GM18520 (cell line): Measurements from ENCODE around the gene GUK1.
"Not testable (repeated sequence)": the region's sequence is repeated elsewhere in the genome, so short reads cannot be mapped to it uniquely, and the experiment has no call there.

Experiments used
- ATAC-seq: cut with Tn5 transposase; IDR thresholded peaks from one replicate; pipeline ENCODE4 v1.9.1; 2021; ENCODE audit not compliant: unreplicated experiment

The GUK1 gene

GRCh38 chr1:228175316-228176023, 35.4 kb downstream of the GUK1 start:
- ATAC-seq, result no peak

- ATAC-seq, result no peak
Measured at GRCh38 chr1:228176024-228176395, 35.9 kb downstream of the GUK1 start.

- ATAC-seq, result no peak
Measured at GRCh38 chr1:228176461-228177182, 36.5 kb downstream of the GUK1 start.

- no peak for ATAC-seq
Measured at GRCh38 chr1:228177183-228177475, 37.0 kb downstream of the GUK1 start.

GRCh38 chr1:228177721-228178710, 37.9 kb downstream of the GUK1 start:
- ATAC-seq, result no peak

- no peak for ATAC-seq
Measured at GRCh38 chr1:228178737-228179684, 38.9 kb downstream of the GUK1 start.

GRCh38 chr1:228180271-228180958, 40.3 kb downstream of the GUK1 start:
- ATAC-seq, result no peak

- ATAC-seq, result no peak
Measured at GRCh38 chr1:228180959-228181644, 41.0 kb downstream of the GUK1 start.

GRCh38 chr1:228181645-228182034, 41.6 kb downstream of the GUK1 start:
- ATAC-seq, result no peak

GRCh38 chr1:228182296-228183030, 42.4 kb downstream of the GUK1 start:
- no peak for ATAC-seq

- no peak for ATAC-seq
Measured at GRCh38 chr1:228184152-228184551, 44.1 kb downstream of the GUK1 start.

- no peak for ATAC-seq
Measured at GRCh38 chr1:228185641-228185965, 45.5 kb downstream of the GUK1 start.

- not testable (repeated sequence) for ATAC-seq
Measured at GRCh38 chr1:228188249-228188648, 48.2 kb downstream of the GUK1 start.

- no peak for ATAC-seq
Measured at GRCh38 chr1:228190182-228190581, 50.1 kb downstream of the GUK1 start.

GRCh38 chr1:228190778-228191177, 50.7 kb downstream of the GUK1 start:
- no peak for ATAC-seq

GRCh38 chr1:228194436-228194835, 54.4 kb downstream of the GUK1 start:
- no peak for ATAC-seq

- ATAC-seq, result no peak
Measured at GRCh38 chr1:228194921-228195812, 55.1 kb downstream of the GUK1 start.
